Lung (tissue), 12 donors: Measurements from ENCODE around the gene NMRK1. TPM values are rescaled to one million over a fixed set of nuclear protein-coding genes. Genes with fewer than 3 reads are reported as not detected.

ENCODE experiments used
- ATAC-seq: fragments of 200-7000 bp; cut with Tn5 transposase; one replicate; pipeline ENCODE4 v1.9.1; 2020; ENCODE audit warnings: moderate number of reproducible peaks; ENCODE audit not compliant: insufficient read depth, low FRiP score
- DNase-seq, 3 donors: peaks; one replicate each; pipeline ENCODE4 v3.0.0-alpha.2; 2013 to 2017
- H3K27ac ChIP-seq, 2 donors: one replicate each; pipeline ENCODE4 v1.5.1; 2013; ENCODE audit warnings: mild to moderate bottlenecking in 2 of 2, moderate library complexity in 2 of 2, control low read depth in 1 of 2, inconsistent platforms in 1 of 2, low read depth in 1 of 2, low read length in 1 of 2
- H3K27me3 ChIP-seq, 3 donors: one replicate each; pipeline ENCODE4 v1.5.1; 2013; ENCODE audit warnings: low read length in 2 of 3; ENCODE audit not compliant: control insufficient read depth in 3 of 3, insufficient read depth in 3 of 3
- H3K36me3 ChIP-seq, 4 donors: one replicate each; pipeline ENCODE4 v1.5.1; 2013; ENCODE audit warnings: low read length in 4 of 4, mild to moderate bottlenecking in 1 of 4, moderate library complexity in 1 of 4; ENCODE audit not compliant: control insufficient read depth in 4 of 4, insufficient read depth in 4 of 4
- H3K4me1 ChIP-seq, 5 donors: one replicate each; pipeline ENCODE4 v1.5.1; 2013; ENCODE audit warnings: low read length in 5 of 5, mild to moderate bottlenecking in 2 of 5, moderate library complexity in 1 of 5; ENCODE audit not compliant: control insufficient read depth in 5 of 5, insufficient read depth in 5 of 5
- H3K4me3 ChIP-seq: one replicate; pipeline ENCODE4 v1.5.1; 2013; ENCODE audit warnings: mild to moderate bottlenecking, control low read depth, moderate library complexity
- H3K9ac ChIP-seq, 2 donors: one replicate each; pipeline ENCODE4 v1.5.1; 2013; ENCODE audit warnings: low read length in 2 of 2, control low read depth in 1 of 2; ENCODE audit not compliant: insufficient read depth in 1 of 2
- H3K9me3 ChIP-seq, 4 donors: one replicate each; pipeline ENCODE4 v1.5.1; 2013; ENCODE audit warnings: low read length in 3 of 4, mild to moderate bottlenecking in 1 of 4, moderate library complexity in 1 of 4; ENCODE audit not compliant: control insufficient read depth in 4 of 4, insufficient read depth in 3 of 4
- CTCF ChIP-seq: IDR thresholded peaks from 2 replicates; pipeline ENCODE4 v1.5.1; 2012; ENCODE audit warnings: mild to moderate bottlenecking; ENCODE audit errors: control extremely low read depth, extremely low read depth
- WGBS, 2 donors: extraction: QIAGEN DNeasy Blood & Tissue Kit; methylation state at CpG; one replicate each; pipeline ENCODE4 v1.1.7; 2013; 5-methylcytosine and 5-hydroxymethylcytosine counted together
- polyA plus RNA-seq, 2 donors: library from polyadenylated mRNA; stranded (reverse); fragments of 200-250 nt; gene quantifications; one replicate each; pipeline ENCODE4 v1.2.1, GENCODE V29; 2013
- total RNA-seq, 2 donors: library from RNA; depleted of rRNA in 1 of 2; stranded (reverse); fragments of >200 nt in 1 of 2; gene quantifications; one replicate each; pipeline ENCODE4 v1.2.1, GENCODE V29; 2014 to 2021
- donor health status: control.
- donor health status: control.
- donor health status: Bipolar disorder and iron deficiency.
- donor health status: healthy.
- donor health status: DM: yes; HTN: yes; CAD: no.

The NMRK1 gene
- total and polyA plus RNA-seq, 4 donors: 22.7 to 57.9 (median 31.4) TPM

GRCh38 chr9:75132244-75132643 is 44.3 kb upstream of the NMRK1 start:
- Histone ChIP-seq H3K27me3 (no peaks in the 10 kb centered on the region), H3K9me3 (no peaks in the 10 kb centered on the region), H3K36me3 (peaks cover 4 to 50% (median 30%) of the 10 kb centered on the region in 4 donors), H3K4me3 (no peak overlapping the region), H3K27ac (peak overlapping the region in 1 of 2 donors; percentile 11), H3K4me1 (peaks cover 0 to 16% (median 0%) of the 10 kb centered on the region in 5 donors), H3K9ac (no peak overlapping the region)
- DNase-seq (no peak), ATAC-seq (no peak)
- TF ChIP-seq CTCF: no peak
- 53 to 82% methylated on average over 4 of the region's 4 CpGs for WGBS, 2 donors

GRCh38 chr9:75131700-75132099 is 43.7 kb upstream of the NMRK1 start:
- no peak overlapping the region for H3K9ac ChIP-seq
- WGBS, 2 donors: 87 to 90% methylated on average over 3 of the region's 3 CpGs
- no peaks in the 10 kb centered on the region for H3K27me3 ChIP-seq
- no peak for ATAC-seq
- peaks cover 0 to 16% (median 0%) of the 10 kb centered on the region in 5 donors for H3K4me1 ChIP-seq
- H3K27ac ChIP-seq: no peak overlapping the region
- H3K4me3 ChIP-seq: no peak overlapping the region
- no peak for TF ChIP-seq CTCF
- H3K9me3 ChIP-seq: no peaks in the 10 kb centered on the region
- DNase-seq: no peak
- peaks cover 4 to 46% (median 28%) of the 10 kb centered on the region in 4 donors for H3K36me3 ChIP-seq

DNA sequence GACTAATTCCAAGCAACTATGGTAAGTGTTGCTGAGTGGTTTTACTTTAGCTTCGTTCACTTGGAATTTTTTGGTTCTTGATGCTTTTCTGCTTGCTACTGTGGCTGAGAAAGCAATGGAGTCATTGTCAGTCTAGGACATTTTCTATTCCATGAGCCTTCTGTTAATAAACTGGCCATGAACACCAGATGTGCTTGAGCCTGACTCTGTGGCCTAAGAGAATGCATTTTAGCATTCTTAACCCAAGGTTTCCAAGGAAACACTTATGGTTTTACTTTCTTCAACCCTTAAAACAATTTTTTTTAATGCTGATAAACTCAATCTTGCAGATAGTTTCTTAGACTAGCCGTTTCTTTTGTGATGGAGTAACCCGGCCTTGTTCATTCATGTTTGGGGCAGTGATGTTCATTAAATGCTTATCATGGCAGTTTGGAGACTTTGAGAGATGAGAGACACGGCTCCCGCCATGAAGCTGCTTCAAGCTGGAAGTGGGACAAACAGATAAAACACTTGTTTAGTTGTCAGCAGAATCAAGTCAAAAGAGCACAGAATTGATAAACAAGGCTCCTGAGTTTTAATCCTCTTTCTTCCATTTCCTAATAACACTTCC is 42.8 kb upstream of the NMRK1 start:
- Histone ChIP-seq H3K4me3 (no peak overlapping the region), H3K9ac (peak overlapping the region in 1 of 2 donors; percentile 3), H3K4me1 (peaks cover 0 to 16% (median 0%) of the 10 kb centered on the region in 5 donors), H3K27ac (no peak overlapping the region), H3K36me3 (peaks cover 4 to 42% (median 22%) of the 10 kb centered on the region in 4 donors), H3K9me3 (no peaks in the 10 kb centered on the region), H3K27me3 (no peaks in the 10 kb centered on the region)
- ATAC-seq: no peak
- peak in 2 of 3 donors; percentile 52 to 54 for DNase-seq
- TF ChIP-seq CTCF: no peak
- 69 to 72% methylated on average over 5 of the region's 5 CpGs for WGBS, 2 donors
